Common myeloid progenitor, CD34-positive (primary cell): ENCODE results near the gene ACTN2.

ENCODE experiments used
- CTCF ChIA-PET: fragments of 350-600 bp; sonication (Branson Sonifier 250); formaldehyde crosslinking; loops from one replicate; lab custom pipeline; 2021; ENCODE audit warnings: antibody characterized with exemption; lab: Charles Lee
- POLR2A ChIA-PET: fragments of 350-600 bp; sonication (Branson Sonifier 250); formaldehyde crosslinking; loops from one replicate; lab custom pipeline; 2021; ENCODE audit warnings: antibody characterized with exemption; lab: Charles Lee
- DNase-seq, 3 donors: peaks; one replicate each; pipeline versions ENCODE4 v3.0.0 to v3.0.0-alpha.2; 2013
- H3K27ac ChIP-seq, 2 experiments: 1 replicate in 1 of 2; 2 replicates in 1 of 2; pipeline ENCODE4 v1.7.0; 2013; ENCODE audit warnings: inconsistent platforms in 2 of 2, low read length in 2 of 2, mild to moderate bottlenecking in 2 of 2, low read depth in 1 of 2, moderate library complexity in 1 of 2; ENCODE audit not compliant: severe bottlenecking in 2 of 2, insufficient read depth in 1 of 2, poor library complexity in 1 of 2
- H3K27me3 ChIP-seq, 5 experiments: replicated peaks in 2 of 5; 1 replicate in 3 of 5; 2 replicates in 2 of 5; pipeline versions ENCODE4 v1.6.1 to v1.7.0; 2013; ENCODE audit warnings: low read length in 4 of 5, mild to moderate bottlenecking in 2 of 5, moderate library complexity in 2 of 5, inconsistent platforms in 1 of 5; ENCODE audit not compliant: insufficient read depth in 5 of 5, control insufficient read depth in 4 of 5
- H3K36me3 ChIP-seq, 4 experiments: 1 replicate in 2 of 4; 2 replicates in 2 of 4; pipeline versions ENCODE4 v1.6.1 to v1.7.0; 2013; ENCODE audit warnings: low read length in 3 of 4, control low read depth in 1 of 4, mild to moderate bottlenecking in 1 of 4; ENCODE audit not compliant: control insufficient read depth in 4 of 4, insufficient read depth in 4 of 4
- H3K4me1 ChIP-seq, 4 experiments: 1 replicate in 3 of 4; 2 replicates in 1 of 4; pipeline versions ENCODE4 v1.6.1 to v1.7.1; 2013; ENCODE audit warnings: low read length in 3 of 4, mild to moderate bottlenecking in 3 of 4, control low read depth in 1 of 4, inconsistent platforms in 1 of 4, moderate library complexity in 1 of 4; ENCODE audit not compliant: control insufficient read depth in 4 of 4, insufficient read depth in 4 of 4; ENCODE audit errors: control extremely low read depth in 1 of 4
- H3K4me3 ChIP-seq, 7 experiments: 1 replicate in 4 of 7; 2 replicates in 3 of 7; pipeline versions ENCODE4 v1.5.1 to v1.7.0; 2013; ENCODE audit warnings: mild to moderate bottlenecking in 7 of 7, low read length in 6 of 7, moderate library complexity in 6 of 7, inconsistent platforms in 2 of 7, low read depth in 2 of 7, control low read depth in 1 of 7; ENCODE audit not compliant: insufficient read depth in 4 of 7, control insufficient read depth in 1 of 7; ENCODE audit errors: extremely low read depth in 1 of 7
- H3K9me3 ChIP-seq, 5 experiments: 1 replicate in 4 of 5; 2 replicates in 1 of 5; pipeline versions ENCODE4 v1.6.1 to v1.7.1; 2013; ENCODE audit warnings: low read length in 4 of 5, mild to moderate bottlenecking in 2 of 5, inconsistent platforms in 1 of 5, low read depth in 1 of 5, moderate library complexity in 1 of 5; ENCODE audit not compliant: control insufficient read depth in 4 of 5, insufficient read depth in 2 of 5; ENCODE audit errors: control extremely low read depth in 1 of 5
- WGBS: methylation state at CpG from one replicate; pipeline ENCODE4 v1.1.5; 2013; ENCODE audit not compliant: insufficient coverage; 5-methylcytosine and 5-hydroxymethylcytosine counted together

Gene ACTN2

GRCh38 chr1:236800002-236800620 lies 113.8 kb downstream of the ACTN2 start:
- no peaks in the 10 kb centered on the region for H3K27me3 ChIP-seq
- no peak for DNase-seq
- no peaks in the 10 kb centered on the region for H3K9me3 ChIP-seq
- no peak overlapping the region for H3K27ac ChIP-seq
- 71% methylated on average over 4 of the region's 5 CpGs for WGBS
- CTCF ChIA-PET = interaction anchor here (1.0 to 2.0 kb wide), 4 partner anchors 10 to 46 kb away, joined by 3 to 5 read pairs (median 4); no protein-coding TSS in a partner anchor
- POLR2A ChIA-PET = no interaction called here
- peaks cover 0 to 27% (median 8%) of the 10 kb centered on the region in 4 experiments for H3K4me1 ChIP-seq
- peaks cover under 1 to 26% (median 11%) of the 10 kb centered on the region in 4 experiments for H3K36me3 ChIP-seq
- H3K4me3 ChIP-seq = no peak overlapping the region

GRCh38 chr1:236800623-236801022 lies 114.3 kb downstream of the ACTN2 start:
- no peak overlapping the region for H3K27ac ChIP-seq
- peaks cover 0 to 22% (median 6%) of the 10 kb centered on the region in 4 experiments for H3K4me1 ChIP-seq
- H3K9me3 ChIP-seq = no peaks in the 10 kb centered on the region
- DNase-seq = no peak
- peaks cover 6 to 31% (median 14%) of the 10 kb centered on the region in 4 experiments for H3K36me3 ChIP-seq
- no peak overlapping the region for H3K4me3 ChIP-seq
- no peaks in the 10 kb centered on the region for H3K27me3 ChIP-seq
- ChIA-PET POLR2A (no interaction called here), CTCF (interaction anchor here (1.0 to 2.0 kb wide), 4 partner anchors 10 to 47 kb away, joined by 4 to 5 read pairs (median 5); no protein-coding TSS in a partner anchor)

GRCh38 chr1:236802264-236802663 lies 116.0 kb downstream of the ACTN2 start:
- ChIA-PET POLR2A (no interaction called here), CTCF (no interaction called here)
- WGBS = 90% methylated on average over 2 of the region's 3 CpGs
- peaks cover 0 to 9% (median 3%) of the 10 kb centered on the region in 4 experiments for H3K4me1 ChIP-seq
- no peaks in the 10 kb centered on the region for H3K27me3 ChIP-seq
- no peaks in the 10 kb centered on the region for H3K9me3 ChIP-seq
- DNase-seq = no peak
- no peak overlapping the region for H3K4me3 ChIP-seq
- H3K27ac ChIP-seq = no peak overlapping the region
- peaks cover 12 to 37% (median 21%) of the 10 kb centered on the region in 4 experiments for H3K36me3 ChIP-seq

- Histone ChIP-seq H3K9me3 (no peaks in the 10 kb centered on the region), H3K27ac (no peak overlapping the region), H3K36me3 (peaks cover 17 to 68% (median 33%) of the 10 kb centered on the region in 4 experiments), H3K4me3 (no peak overlapping the region), H3K4me1 (peaks cover 0 to 26% (median 4%) of the 10 kb centered on the region in 4 experiments), H3K27me3 (no peaks in the 10 kb centered on the region)
- CTCF ChIA-PET = no interaction called here
- POLR2A ChIA-PET = no interaction called here
- WGBS = no CpG with 5 or more reads among the region's 2 CpGs
- DNase-seq = no peak
Observed at GRCh38 chr1:236806634-236807033, 120.3 kb downstream of the ACTN2 start.

DNA sequence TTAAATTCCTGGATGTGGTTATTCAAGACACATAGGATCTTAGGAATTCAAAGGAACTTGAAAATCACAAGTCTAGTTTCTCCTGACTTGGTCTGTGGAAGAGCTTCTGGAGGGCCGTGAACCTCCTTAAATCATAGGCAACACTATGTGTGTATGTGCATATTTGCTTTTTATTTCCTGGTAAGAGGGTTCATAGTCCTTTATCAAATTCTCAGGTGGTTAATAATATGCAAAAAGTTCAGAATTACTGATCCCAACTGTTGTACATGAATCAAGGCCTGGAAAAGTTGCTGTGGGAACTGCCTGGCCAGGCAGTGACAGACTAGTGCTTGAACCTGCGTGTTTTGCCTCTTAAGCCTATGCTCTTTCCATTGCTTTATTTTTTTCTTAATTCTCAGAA lies 121.7 kb downstream of the ACTN2 start:
- POLR2A ChIA-PET = no interaction called here
- WGBS = 90% methylated on average over 2 of the region's 2 CpGs
- CTCF ChIA-PET = interaction anchor here (0.9 to 2.6 kb wide), 2 partner anchors 12 to 49 kb away, joined by 4 to 10 read pairs; no protein-coding TSS in a partner anchor
- Histone ChIP-seq H3K27ac (peak overlapping the region in 1 of 2 experiments; percentile 67), H3K36me3 (peaks cover 22 to 79% (median 42%) of the 10 kb centered on the region in 4 experiments), H3K4me3 (no peak overlapping the region), H3K27me3 (no peaks in the 10 kb centered on the region), H3K4me1 (peaks cover 0 to 25% (median 4%) of the 10 kb centered on the region in 4 experiments), H3K9me3 (no peaks in the 10 kb centered on the region)
- DNase-seq = no peak

GRCh38 chr1:236808564-236809130 lies 122.3 kb downstream of the ACTN2 start:
- H3K27ac ChIP-seq = peak overlapping the region in 1 of 2 experiments; percentile 67

GRCh38 chr1:236809148-236809547 lies 122.8 kb downstream of the ACTN2 start:
- Histone ChIP-seq H3K4me3 (no peak overlapping the region), H3K27me3 (no peaks in the 10 kb centered on the region), H3K4me1 (peaks cover 0 to 25% (median 4%) of the 10 kb centered on the region in 4 experiments), H3K9me3 (no peaks in the 10 kb centered on the region), H3K36me3 (peaks cover 15 to 79% (median 44%) of the 10 kb centered on the region in 4 experiments), H3K27ac (peak overlapping the region in 1 of 2 experiments; percentile 67)
- POLR2A ChIA-PET = no interaction called here
- DNase-seq = peak in 2 of 3 donors; percentile 12
- CTCF ChIA-PET = interaction anchor here (0.9 to 2.6 kb wide), 4 partner anchors 13 to 50 kb away, joined by 3 to 10 read pairs (median 4); no protein-coding TSS in a partner anchor
- no CpG with 5 or more reads among the region's 1 CpG for WGBS

More at GRCh38 chr1:236808564-236809130, 122.3 kb downstream of the ACTN2 start:
- Histone ChIP-seq H3K4me1 (peaks cover 0 to 25% (median 4%) of the 10 kb centered on the region in 4 experiments), H3K9me3 (no peaks in the 10 kb centered on the region), H3K36me3 (peaks cover 17 to 79% (median 44%) of the 10 kb centered on the region in 4 experiments), H3K4me3 (no peak overlapping the region), H3K27me3 (no peaks in the 10 kb centered on the region)
- POLR2A ChIA-PET = no interaction called here
- 47% methylated on average over 6 of the region's 8 CpGs for WGBS
- DNase-seq = peak; percentile 34 to 75 (median 73)
- CTCF ChIA-PET = interaction anchor here (0.9 to 2.6 kb wide), 4 partner anchors 12 to 50 kb away, joined by 3 to 10 read pairs (median 4); no protein-coding TSS in a partner anchor
